Measurements from ENCODE around the gene HIGD1A. TPM values are rescaled to one million over a fixed set of nuclear protein-coding genes. Genes with fewer than 3 reads are reported as not detected.

The HIGD1A gene
- total and polyA plus RNA-seq, 2 experiments from 2014 or later: 102 to 144 TPM

- ATAC-seq (no peak), DNase-seq (ENCODE audit: low spot score) (no peak)
- Mint-ChIP-seq H3K4me1 (peaks cover 12% of the 10 kb centered on the region; the same call in 1 of the 3 replicates), H3K4me3 (no peak overlapping the region), H3K9me3 (peaks cover 6% of the 10 kb centered on the region; the same call in 1 of the 3 replicates), H3K36me3 (ENCODE audit: low read depth) (no peaks in the 10 kb centered on the region), H3K27ac (no peak overlapping the region), H3K27me3 (ENCODE audit: insufficient read depth, low read depth, poor library complexity) (peaks cover 4% of the 10 kb centered on the region)
- Histone ChIP-seq H3F3A (replicated peaks; ENCODE audit: low read depth) (no peaks in the 10 kb centered on the region), H3K9me2 (ENCODE audit: insufficient read depth) (0 out of 2 replicates have a peak, but pooled peaks cover 2% of the 10 kb centered on the region), H3K4me2 (no peak overlapping the region), H3K4me3 (no peak overlapping the region), H3K27ac (ENCODE audit: low read depth) (no peak overlapping the region), H3K36me3 (ENCODE audit: insufficient read depth) (no peaks in the 10 kb centered on the region), H2AFZ (no peak overlapping the region), H3K4me1 (ENCODE audit: insufficient read depth) (no peaks in the 10 kb centered on the region), H4K20me1 (replicated peaks; ENCODE audit: insufficient read depth) (no peaks in the 10 kb centered on the region), H3K27me3 (ENCODE audit: insufficient read depth) (no peaks in the 10 kb centered on the region), H3K79me2 (replicated peaks; ENCODE audit: insufficient read depth) (no peaks in the 10 kb centered on the region)
- TF ChIP-seq REST (IDR thresholded peaks at IDR 0.05; ENCODE audit: unreplicated experiment) (no peak), ZNF114 (CRISPR knock-in tag; IDR thresholded peaks at IDR 0.05) (no peak), EZH2 (IDR thresholded peaks at IDR 0.05; ENCODE audit: low read depth, unreplicated experiment) (no peak), STAT1 (IDR thresholded peaks at IDR 0.05; ENCODE audit: unreplicated experiment) (no peak), ZNF462 (CRISPR knock-in tag; IDR thresholded peaks at IDR 0.05) (no peak), ETS1 (IDR thresholded peaks at IDR 0.05) (no peak)
These were observed 62.5 kb downstream of the HIGD1A start for GRCh38 chr3:42741796-42742195.
